Hepatocyte (in vitro differentiated cells): Measurements from ENCODE around the gene NAMPT.

Experiments
- EZH2 ChIP-seq: fragments of 200-600 bp; sonication (generic); IDR thresholded peaks from 2 replicates; pipeline ENCODE4 v1.6.1; 2016; ENCODE audit warnings: antibody characterized with exemption, mild to moderate bottlenecking, borderline replicate concordance
- EZH2phosphoT487 ChIP-seq: fragments of 200-600 bp; sonication (generic); IDR thresholded peaks from one replicate; pipeline ENCODE4 v1.6.1; 2018; ENCODE audit warnings: antibody characterized with exemption, mild to moderate bottlenecking, low read depth, moderate library complexity; ENCODE audit not compliant: unreplicated experiment, severe bottlenecking
- TF ChIP-seq, protein P1 (sequence below): fragments of 200-600 bp; sonication (generic); IDR thresholded peaks from 2 replicates; pipeline ENCODE4 v1.5.1; 2016; ENCODE audit warnings: antibody characterized with exemption, mild to moderate bottlenecking; ENCODE audit not compliant: poor library complexity

DNA sequence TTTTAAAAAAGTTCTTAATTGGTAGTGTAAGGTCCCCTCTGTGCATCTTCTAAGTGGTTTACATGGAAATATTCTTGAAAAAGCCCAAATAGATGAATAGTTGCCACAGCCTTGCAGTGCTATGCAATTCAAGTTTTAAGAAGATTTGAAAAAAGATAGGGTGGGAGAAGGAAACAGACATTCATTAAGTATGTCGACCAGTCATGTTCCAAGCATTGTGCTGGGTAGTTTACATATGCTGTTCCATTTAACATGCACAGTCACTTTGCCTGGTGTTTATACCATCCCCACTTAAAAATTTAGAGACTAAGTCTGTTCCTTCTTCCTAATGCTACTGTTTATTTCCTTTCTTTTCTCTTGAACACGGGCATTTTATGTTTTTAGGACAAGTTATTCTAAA lies 28.1 kb upstream of the NAMPT start:
- TF ChIP-seq, protein P1, sequence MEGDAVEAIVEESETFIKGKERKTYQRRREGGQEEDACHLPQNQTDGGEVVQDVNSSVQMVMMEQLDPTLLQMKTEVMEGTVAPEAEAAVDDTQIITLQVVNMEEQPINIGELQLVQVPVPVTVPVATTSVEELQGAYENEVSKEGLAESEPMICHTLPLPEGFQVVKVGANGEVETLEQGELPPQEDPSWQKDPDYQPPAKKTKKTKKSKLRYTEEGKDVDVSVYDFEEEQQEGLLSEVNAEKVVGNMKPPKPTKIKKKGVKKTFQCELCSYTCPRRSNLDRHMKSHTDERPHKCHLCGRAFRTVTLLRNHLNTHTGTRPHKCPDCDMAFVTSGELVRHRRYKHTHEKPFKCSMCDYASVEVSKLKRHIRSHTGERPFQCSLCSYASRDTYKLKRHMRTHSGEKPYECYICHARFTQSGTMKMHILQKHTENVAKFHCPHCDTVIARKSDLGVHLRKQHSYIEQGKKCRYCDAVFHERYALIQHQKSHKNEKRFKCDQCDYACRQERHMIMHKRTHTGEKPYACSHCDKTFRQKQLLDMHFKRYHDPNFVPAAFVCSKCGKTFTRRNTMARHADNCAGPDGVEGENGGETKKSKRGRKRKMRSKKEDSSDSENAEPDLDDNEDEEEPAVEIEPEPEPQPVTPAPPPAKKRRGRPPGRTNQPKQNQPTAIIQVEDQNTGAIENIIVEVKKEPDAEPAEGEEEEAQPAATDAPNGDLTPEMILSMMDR = no peak
- no peak for TF ChIP-seq EZH2
- TF ChIP-seq EZH2phosphoT487 = no peak
